HepG2 (cell line): ENCODE measurements around the gene ANO9. TPM values are rescaled to one million over a fixed set of nuclear protein-coding genes. Genes with fewer than 3 reads are reported as not detected.

ENCODE experiments used
- ATAC-seq: fragments of 200-7000 bp; cut with Tn5 transposase; 3 replicates; pipeline ENCODE4 v1.9.1; 2020; ENCODE audit warnings: mild to moderate bottlenecking, moderate library complexity
- BruUV-seq: library from RNA; stranded (reverse); fragments of 400-500 nt; replicated peaks from 2 replicates; lab custom pipeline; 2021; lab: Mats Ljungman, UMichigan
- CTCF ChIA-PET: fragments of 300-600 bp; formaldehyde crosslinking; extraction: SDS; loops from one replicate; lab custom pipeline; 2021; ENCODE audit warnings: low total read pairs, inconsistent platforms, low intra/inter-chr PET ratio; lab: Yijun Ruan, JAX
- POLR2A ChIA-PET: fragments of 350-600 bp; sonication (Branson Sonifier 250); formaldehyde crosslinking; loops from one replicate; lab custom pipeline; 2020; ENCODE audit warnings: antibody characterized with exemption, inconsistent platforms; lab: Yijun Ruan, JAX
- DNase-seq: peaks from one replicate; pipeline ENCODE4 v3.0.0-alpha.2; 2015; ENCODE audit warnings: low spot score
- FAIRE-seq: peaks from 3 replicates; lab custom pipeline; 2011; peaks lifted over from hg19 to GRCh38; lab: Jason Lieb, UNC
- H2AFZ ChIP-seq: one replicate; pipeline ENCODE4 v1.6.1; 2011; ENCODE audit warnings: low read length, inconsistent platforms
- H3K27ac ChIP-seq: fragments of 300-600 bp; 3 replicates; pipeline ENCODE4 v1.8.0; 2011; ENCODE audit warnings: mixed run types, mild to moderate bottlenecking, mixed read lengths, low read length, inconsistent platforms; ENCODE audit not compliant: insufficient read depth; ENCODE audit errors: extremely low read length
- H3K27me3 ChIP-seq, 2 experiments: fragments of 200-600 bp in 1 of 2; 2 replicates in 1 of 2; 3 replicates in 1 of 2; pipeline versions ENCODE4 v1.6.0 to v1.8.0; 2011; ENCODE audit warnings: low read length in 2 of 2, mild to moderate bottlenecking in 2 of 2, moderate library complexity in 2 of 2, inconsistent platforms in 1 of 2; ENCODE audit not compliant: insufficient read depth in 2 of 2, control insufficient read depth in 1 of 2
- H3K36me3 ChIP-seq, 2 experiments: fragments of 200-600 bp in 1 of 2; replicated peaks in 1 of 2; 2 replicates in 1 of 2; 3 replicates in 1 of 2; pipeline versions ENCODE4 v1.5.1 to v1.8.0; 2011; ENCODE audit warnings: low read length in 2 of 2, inconsistent platforms in 1 of 2; ENCODE audit not compliant: insufficient read depth in 2 of 2, control insufficient read depth in 1 of 2
- H3K4me1 ChIP-seq: 2 replicates; pipeline ENCODE4 v1.5.1; 2012; ENCODE audit warnings: low read length, inconsistent platforms; ENCODE audit not compliant: insufficient read depth
- H3K4me2 ChIP-seq: 2 replicates; pipeline ENCODE4 v1.6.0; 2011; ENCODE audit warnings: low read depth, low read length, inconsistent platforms
- H3K4me3 ChIP-seq, 3 experiments: fragments of 200-600 bp in 1 of 3; sonication (generic), shearing (Covaris generic) in 1 of 3; replicated peaks in 1 of 3; 2 replicates each; pipeline ENCODE4 v1.5.1; 2011 to 2016; ENCODE audit warnings: low read length in 3 of 3, inconsistent platforms in 2 of 3, low read depth in 2 of 3, mild to moderate bottlenecking in 2 of 3, control low read depth in 1 of 3, mixed read lengths in 1 of 3; ENCODE audit not compliant: insufficient read depth in 1 of 3
- H3K79me2 ChIP-seq: one replicate; pipeline ENCODE4 v1.6.1; 2011; ENCODE audit warnings: low read length, inconsistent platforms; ENCODE audit not compliant: insufficient read depth
- H3K9ac ChIP-seq: 2 replicates; pipeline ENCODE4 v1.6.0; 2011; ENCODE audit warnings: mild to moderate bottlenecking, low read depth, low read length, inconsistent platforms; ENCODE audit not compliant: insufficient read depth
- H3K9me3 ChIP-seq: 2 replicates; pipeline ENCODE4 v1.5.1; 2012; ENCODE audit warnings: mild to moderate bottlenecking, low read length
- H4K20me1 ChIP-seq: 2 replicates; pipeline ENCODE4 v1.6.0; 2011; ENCODE audit warnings: inconsistent platforms, mild to moderate bottlenecking, low read length, moderate library complexity; ENCODE audit not compliant: insufficient read depth
- CREB3 ChIP-seq: sonication (generic); formaldehyde crosslinking; IDR thresholded peaks from 2 replicates; pipeline ENCODE4 v1.5.0; 2020; ENCODE audit warnings: missing genetic modification reagents
- FLYWCH1 ChIP-seq: sonication (generic); formaldehyde crosslinking; IDR thresholded peaks from 2 replicates; pipeline ENCODE4 v1.8.1; 2023; ENCODE audit warnings: mild to moderate bottlenecking, missing genetic modification reagents
- FUBP1 ChIP-seq: sonication (generic); formaldehyde crosslinking; IDR thresholded peaks from 2 replicates; pipeline ENCODE4 v1.5.1; 2020; ENCODE audit warnings: missing genetic modification reagents, mild to moderate bottlenecking, borderline replicate concordance
- HDAC1 ChIP-seq: sonication (generic); formaldehyde crosslinking; IDR thresholded peaks from 2 replicates; pipeline ENCODE4 v1.5.1; 2020; ENCODE audit warnings: mild to moderate bottlenecking, missing genetic modification reagents
- HOMEZ ChIP-seq: IDR thresholded peaks from 2 replicates; pipeline ENCODE4 v1.6.1; 2016; ENCODE audit warnings: low read depth
- IRF2 ChIP-seq: IDR thresholded peaks from 2 replicates; pipeline ENCODE4 v1.6.1; 2018; ENCODE audit warnings: missing genetic modification reagents, missing compliant biosample characterization
- IRX3 ChIP-seq: sonication (generic); formaldehyde crosslinking; IDR thresholded peaks from 2 replicates; pipeline ENCODE4 v1.8.1; 2023; ENCODE audit warnings: mild to moderate bottlenecking, low read depth, missing genetic modification reagents, borderline replicate concordance
- KMT2B ChIP-seq: IDR thresholded peaks from 2 replicates; pipeline ENCODE4 v1.6.1; 2016; ENCODE audit warnings: missing genetic modification reagents, missing compliant biosample characterization
- MTF1 ChIP-seq: sonication (generic); formaldehyde crosslinking; IDR thresholded peaks from 2 replicates; pipeline ENCODE4 v1.5.0; 2020; ENCODE audit warnings: missing genetic modification reagents
- NFE2L2 ChIP-seq: fragments of 150-350 bp; IDR thresholded peaks from 2 replicates; pipeline ENCODE4 v1.6.1; 2014; ENCODE audit warnings: low read length
- PHF21A ChIP-seq: sonication (generic); formaldehyde crosslinking; IDR thresholded peaks from 2 replicates; pipeline ENCODE4 v1.5.0; 2020; ENCODE audit warnings: mild to moderate bottlenecking, missing genetic modification reagents
- RFXANK ChIP-seq: IDR thresholded peaks from 2 replicates; pipeline ENCODE4 v1.6.1; 2016
- SIN3A ChIP-seq: IDR thresholded peaks from 2 replicates; pipeline ENCODE4 v1.6.1; 2011; ENCODE audit warnings: low read depth, mild to moderate bottlenecking, control low read depth, low read length, borderline replicate concordance
- TP53 ChIP-seq: sonication (generic); formaldehyde crosslinking; conservative IDR thresholded peaks from 2 replicates; pipeline ENCODE4 v1.4.0; 2020; ENCODE audit warnings: missing genetic modification reagents
- ZC3H4 ChIP-seq: sonication (generic); formaldehyde crosslinking; IDR thresholded peaks from 2 replicates; pipeline ENCODE4 v1.4.0; 2020; ENCODE audit warnings: missing genetic modification reagents, borderline replicate concordance
- ZFYVE20 ChIP-seq: sonication (generic); formaldehyde crosslinking; IDR thresholded peaks from 2 replicates; pipeline ENCODE4 v1.8.0; 2023; ENCODE audit warnings: low read depth, mild to moderate bottlenecking, moderate library complexity, missing genetic modification reagents, borderline replicate concordance
- ZNF317 ChIP-seq: sonication (generic); formaldehyde crosslinking; IDR thresholded peaks from 2 replicates; pipeline ENCODE4 v1.5.0; 2020; ENCODE audit warnings: mild to moderate bottlenecking, missing genetic modification reagents
- ZSCAN25 ChIP-seq: sonication (generic); formaldehyde crosslinking; IDR thresholded peaks from 2 replicates; pipeline ENCODE4 v1.8.0; 2022; ENCODE audit warnings: mild to moderate bottlenecking, missing genetic modification reagents
- WGBS: methylation state at CpG from one replicate; pipeline ENCODE4 v1.1.6; 2017; ENCODE audit warnings: low lambda C conversion rate; 5-methylcytosine and 5-hydroxymethylcytosine counted together
- in situ Hi-C: cut with HindIII; loops from 2 replicates; pipeline ENCODE4 v1.10.0; 2017; ENCODE audit warnings: low pct_unique_long_range_greater_than_20kb; ENCODE audit not compliant: extremely low pct_ligation_motif_present
- intact Hi-C: fragments of 100-400 bp; cut with micrococcal nuclease; formaldehyde crosslinking; loops from one replicate; pipeline ENCODE4 v1.10.0; 2022; ENCODE audit not compliant: unreplicated experiment
- polyA plus RNA-seq, 8 experiments: library from polyadenylated mRNA; depleted of rRNA in 3 of 8; stranded (reverse) in 7 of 8; unstranded in 1 of 8; fragments of >200 nt; fragmentation: Illumina TruSeq in 4 of 8; extraction: Trizol in 4 of 8; gene quantifications; 2 replicates each; pipeline versions ENCODE4 v1.2.1 to v1.2.3, GENCODE V29; 2011 to 2016; ENCODE audit warnings: low read depth in 4 of 8, missing spikeins in 1 of 8, mixed read lengths in 1 of 8; ENCODE audit not compliant: insufficient read depth in 1 of 8
- total RNA-seq, 5 experiments: library from RNA; depleted of rRNA; stranded (reverse); fragments of >200 nt; fragmentation: Illumina TruSeq; extraction: Trizol; gene quantifications; 2 replicates each; pipeline ENCODE4 v1.2.3, GENCODE V29; 2016; ENCODE audit warnings: low read depth in 1 of 5

Gene ANO9
- total and polyA plus RNA-seq, 2 of the 13 experiments (the other 11 are each of a cell fraction or from before 2014, with no cell fraction given) = 8.9 to 14.3 TPM

GRCh38 chr11:396948-397548 lies 44.8 kb downstream of the ANO9 start:
- Histone ChIP-seq H3K9me3 (no peaks in the 10 kb centered on the region), H2AFZ (no peak overlapping the region), H3K4me1 (peaks cover 53% of the 10 kb centered on the region), H4K20me1 (no peaks in the 10 kb centered on the region), H3K4me2 (peak overlapping the region; percentile 90), H3K9ac (peak overlapping the region; percentile 62), H3K27ac (peak overlapping the region; percentile 44), H3K27me3 (no peaks in the 10 kb centered on the region; a peak in 1 of 5 replicates), H3K36me3 (peaks cover 1 to 13% of the 10 kb centered on the region in 2 experiments; a peak in 3 of 5 replicates), H3K79me2 (peaks cover 8% of the 10 kb centered on the region), H3K4me3 (peak overlapping the region; percentile 33 to 68 (median 54); a peak in 5 of 6 replicates)
- ATAC-seq = peak; percentile 81
- in situ Hi-C loops (no loop called here), intact Hi-C loops (no loop called here)
- peak; percentile 63 for DNase-seq
- no peak for FAIRE-seq
- POLR2A ChIA-PET = interaction anchor here (0.8 to 2.0 kb wide), 9 partner anchors 10 to 190 kb away, joined by 3 to 19 read pairs (median 4); partner anchors contain the start of genes BET1L and RIC8A
- 22% methylated on average over 10 of the region's 43 CpGs for whole genome bisulfite sequencing
- CTCF ChIA-PET = interaction anchor here (1.1 to 1.4 kb wide), 2 partner anchors 51 to 54 kb away, joined by 3 to 5 read pairs; no protein-coding TSS in a partner anchor
- no TSS peak for BruUV-seq
- TF ChIP-seq NFE2L2 (no peak), FUBP1 (no peak), HOMEZ (CRISPR knock-in tag) (no peak), ZFYVE20 (CRISPR knock-in tag) (no peak), IRF2 (peak; percentile 33; the same call in 1 of the 2 replicates), TP53 (CRISPR knock-in tag) (no peak), CREB3 (CRISPR knock-in tag) (no peak), ZNF317 (CRISPR knock-in tag) (no peak), SIN3A (no peak; the same call in 1 of the 2 replicates), ZC3H4 (CRISPR knock-in tag) (no peak), RFXANK (no peak), ZSCAN25 (CRISPR knock-in tag) (no peak; the same call in 1 of the 2 replicates), IRX3 (CRISPR knock-in tag) (no peak), MTF1 (CRISPR knock-in tag) (no peak), FLYWCH1 (no peak), PHF21A (CRISPR knock-in tag) (peak; percentile 56), KMT2B (CRISPR knock-in tag) (0 out of 2 replicates have a peak, but pooled peaks have one; percentile 34), HDAC1 (CRISPR knock-in tag) (peak; percentile 68)
